AG04449 (cell line): ENCODE measurements around the gene SYNPR.

Experiments used
- CTCF ChIA-PET: fragments of 350-600 bp; formaldehyde crosslinking; extraction: SDS; loops from one replicate; lab custom pipeline; 2021; ENCODE audit warnings: antibody characterized with exemption; lab: Yijun Ruan, JAX
- POLR2A ChIA-PET: fragments of 400-600, 350-600 bp; formaldehyde crosslinking; extraction: SDS; loops from one replicate; lab custom pipeline; 2020; ENCODE audit warnings: antibody characterized with exemption, inconsistent platforms; lab: Yijun Ruan, JAX
- DNase-seq: peaks from one replicate; pipeline ENCODE4 v3.0.0-alpha.2; 2010; ENCODE audit warnings: low read depth, low spot score
- H3K4me3 ChIP-seq: 2 replicates; pipeline ENCODE4 v1.5.1; 2011; ENCODE audit warnings: low read depth, mild to moderate bottlenecking, control low read depth, low read length
- TF ChIP-seq, protein P1 (sequence below): IDR thresholded peaks from one replicate; pipeline ENCODE4 v1.5.1; 2011; ENCODE audit warnings: mild to moderate bottlenecking, moderate library complexity, low read length, control low read depth, inconsistent platforms; ENCODE audit not compliant: insufficient read depth; ENCODE audit errors: missing control alignments

The SYNPR gene

DNA sequence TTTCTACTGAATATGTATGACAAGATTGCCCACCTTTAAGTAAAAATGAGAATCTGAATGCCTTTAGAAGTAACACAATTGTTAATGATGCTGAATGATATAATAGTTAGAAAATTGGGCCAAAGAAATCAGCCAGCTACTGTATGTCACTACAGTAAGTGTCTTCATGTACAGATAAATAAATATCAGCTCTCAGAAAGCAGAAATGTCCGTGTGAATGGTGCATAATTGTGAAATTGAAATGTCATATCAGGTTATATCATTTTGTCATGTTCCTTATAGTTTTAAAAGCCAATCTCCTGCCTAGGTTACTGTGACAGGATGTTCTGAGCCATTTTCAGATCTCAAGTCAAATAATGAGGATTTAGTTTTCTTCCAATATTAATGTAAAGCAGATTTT, 283.8 kb downstream of the SYNPR start:
- TF ChIP-seq, protein P1, sequence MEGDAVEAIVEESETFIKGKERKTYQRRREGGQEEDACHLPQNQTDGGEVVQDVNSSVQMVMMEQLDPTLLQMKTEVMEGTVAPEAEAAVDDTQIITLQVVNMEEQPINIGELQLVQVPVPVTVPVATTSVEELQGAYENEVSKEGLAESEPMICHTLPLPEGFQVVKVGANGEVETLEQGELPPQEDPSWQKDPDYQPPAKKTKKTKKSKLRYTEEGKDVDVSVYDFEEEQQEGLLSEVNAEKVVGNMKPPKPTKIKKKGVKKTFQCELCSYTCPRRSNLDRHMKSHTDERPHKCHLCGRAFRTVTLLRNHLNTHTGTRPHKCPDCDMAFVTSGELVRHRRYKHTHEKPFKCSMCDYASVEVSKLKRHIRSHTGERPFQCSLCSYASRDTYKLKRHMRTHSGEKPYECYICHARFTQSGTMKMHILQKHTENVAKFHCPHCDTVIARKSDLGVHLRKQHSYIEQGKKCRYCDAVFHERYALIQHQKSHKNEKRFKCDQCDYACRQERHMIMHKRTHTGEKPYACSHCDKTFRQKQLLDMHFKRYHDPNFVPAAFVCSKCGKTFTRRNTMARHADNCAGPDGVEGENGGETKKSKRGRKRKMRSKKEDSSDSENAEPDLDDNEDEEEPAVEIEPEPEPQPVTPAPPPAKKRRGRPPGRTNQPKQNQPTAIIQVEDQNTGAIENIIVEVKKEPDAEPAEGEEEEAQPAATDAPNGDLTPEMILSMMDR: no peak
- CTCF ChIA-PET: no interaction called here
- no peak for DNase-seq

DNA sequence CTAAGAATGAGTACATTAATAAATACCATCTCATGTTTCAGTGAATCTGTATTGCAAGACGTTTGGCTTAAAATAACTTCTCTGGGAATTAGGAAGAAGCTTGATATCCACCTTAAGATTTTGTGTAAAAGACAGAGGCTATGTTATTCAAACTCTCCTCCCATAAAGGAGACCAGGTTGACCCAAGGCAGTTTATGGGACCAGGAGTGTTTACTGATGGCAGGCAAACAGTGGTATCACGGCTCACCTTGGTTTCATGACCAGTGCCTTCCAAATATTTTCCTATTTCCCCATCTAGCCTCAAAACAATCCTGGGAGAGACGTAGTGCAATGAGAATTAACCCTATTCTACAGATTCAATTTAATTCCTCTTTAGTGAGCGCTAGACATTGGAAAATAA, 284.2 kb downstream of the SYNPR start:
- no peak overlapping the region for H3K4me3 ChIP-seq
- DNase-seq: no peak
- ChIA-PET CTCF (no interaction called here), POLR2A (no interaction called here)
- TF ChIP-seq, protein P1: no peak

More for the DNA sequence above, 283.8 kb downstream of the SYNPR start:
- POLR2A ChIA-PET: no interaction called here
- H3K4me3 ChIP-seq: no peak overlapping the region

GRCh38 chr3:63563572-63563971, 285.5 kb downstream of the SYNPR start:
- no peak overlapping the region for H3K4me3 ChIP-seq
- TF ChIP-seq, protein P1: no peak
- no peak for DNase-seq
- ChIA-PET CTCF (no interaction called here), POLR2A (no interaction called here)

DNA sequence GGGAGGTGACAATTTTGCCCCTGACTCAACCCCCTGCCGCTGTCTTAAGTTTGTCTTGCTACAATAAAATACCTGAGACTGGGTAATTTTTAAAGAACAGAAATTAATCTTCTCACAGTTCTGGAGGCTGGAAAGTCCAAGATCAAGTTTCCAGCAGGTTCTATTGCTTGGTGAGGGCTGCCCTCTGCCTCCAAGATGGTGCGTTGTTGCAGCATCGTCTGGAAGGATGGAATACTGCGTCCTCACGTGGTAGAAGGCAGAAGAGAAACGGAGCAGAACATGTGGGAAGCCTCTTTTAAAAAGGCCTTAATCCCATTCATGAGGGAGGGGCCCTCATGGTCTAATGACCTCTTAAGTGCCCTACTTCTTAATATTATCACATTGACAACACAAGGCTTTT, 287.1 kb downstream of the SYNPR start:
- POLR2A ChIA-PET: no interaction called here
- DNase-seq: no peak
- TF ChIP-seq, protein P1: no peak
- H3K4me3 ChIP-seq: no peak overlapping the region
- CTCF ChIA-PET: no interaction called here

DNA sequence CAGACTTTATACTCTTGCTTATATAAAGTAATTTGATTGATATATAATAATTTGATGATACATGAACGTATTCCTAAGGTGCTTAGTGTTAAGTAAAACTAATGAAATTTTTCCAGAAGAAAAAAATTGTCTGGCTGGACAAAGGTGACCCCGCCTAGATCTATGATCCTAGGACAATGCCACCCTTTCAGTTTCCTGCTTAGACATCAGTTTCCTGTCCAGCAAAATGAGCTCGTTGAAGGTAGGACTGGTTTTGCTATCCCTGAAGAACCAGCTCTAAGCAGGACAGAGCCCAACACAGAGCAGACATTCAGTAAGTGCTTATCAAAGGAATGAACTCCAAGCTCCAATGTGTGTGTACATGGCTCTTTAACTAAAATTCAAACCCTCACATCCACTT, 293.6 kb downstream of the SYNPR start:
- no peak overlapping the region for H3K4me3 ChIP-seq
- POLR2A ChIA-PET: no interaction called here
- CTCF ChIA-PET: no interaction called here
- TF ChIP-seq, protein P1: no peak
- DNase-seq: no peak

DNA sequence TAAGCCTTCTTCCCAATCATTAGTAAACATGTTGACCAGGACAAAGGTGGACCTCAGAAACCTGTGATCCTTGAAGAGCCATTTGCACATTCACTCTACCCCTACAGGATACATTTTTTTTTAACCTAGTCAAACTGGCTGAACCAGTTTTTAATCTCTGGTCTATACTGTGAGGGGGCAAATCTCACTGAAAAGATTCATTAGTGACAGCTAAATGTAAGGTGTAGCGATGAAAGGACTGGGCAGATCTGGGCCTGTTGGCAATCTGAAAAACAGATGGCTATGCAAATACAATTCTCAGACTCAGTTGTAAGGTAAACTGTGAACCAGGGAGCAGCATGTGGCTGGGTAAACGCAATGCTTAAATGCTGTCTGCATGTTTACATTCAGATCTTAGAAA, 298.7 kb downstream of the SYNPR start:
- ChIA-PET POLR2A (no interaction called here), CTCF (no interaction called here)
- TF ChIP-seq, protein P1: no peak
- no peak overlapping the region for H3K4me3 ChIP-seq
- DNase-seq: no peak
